ENCODE data around the gene MYOD1.

DNA sequence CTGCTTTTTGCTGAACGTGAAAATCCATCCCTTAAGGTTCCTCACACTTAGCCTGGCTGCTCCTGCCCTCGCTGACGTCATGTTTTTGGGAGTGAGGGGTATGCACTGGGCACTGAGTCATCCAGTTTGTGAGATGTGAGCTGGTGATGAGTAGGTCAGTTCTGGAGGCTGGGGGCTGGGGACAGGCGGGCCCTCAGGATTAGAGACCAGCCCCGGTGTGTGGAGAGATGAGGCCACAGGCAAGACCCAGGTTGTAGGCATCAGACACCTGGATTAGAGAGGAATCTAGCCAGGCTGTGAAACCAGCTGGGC is 24.4 kb downstream of the MYOD1 start:
- TF ChIP-seq EZH2 (IDR thresholded peaks at IDR 0.05): no peak
- TF ChIP-seq, protein P1, sequence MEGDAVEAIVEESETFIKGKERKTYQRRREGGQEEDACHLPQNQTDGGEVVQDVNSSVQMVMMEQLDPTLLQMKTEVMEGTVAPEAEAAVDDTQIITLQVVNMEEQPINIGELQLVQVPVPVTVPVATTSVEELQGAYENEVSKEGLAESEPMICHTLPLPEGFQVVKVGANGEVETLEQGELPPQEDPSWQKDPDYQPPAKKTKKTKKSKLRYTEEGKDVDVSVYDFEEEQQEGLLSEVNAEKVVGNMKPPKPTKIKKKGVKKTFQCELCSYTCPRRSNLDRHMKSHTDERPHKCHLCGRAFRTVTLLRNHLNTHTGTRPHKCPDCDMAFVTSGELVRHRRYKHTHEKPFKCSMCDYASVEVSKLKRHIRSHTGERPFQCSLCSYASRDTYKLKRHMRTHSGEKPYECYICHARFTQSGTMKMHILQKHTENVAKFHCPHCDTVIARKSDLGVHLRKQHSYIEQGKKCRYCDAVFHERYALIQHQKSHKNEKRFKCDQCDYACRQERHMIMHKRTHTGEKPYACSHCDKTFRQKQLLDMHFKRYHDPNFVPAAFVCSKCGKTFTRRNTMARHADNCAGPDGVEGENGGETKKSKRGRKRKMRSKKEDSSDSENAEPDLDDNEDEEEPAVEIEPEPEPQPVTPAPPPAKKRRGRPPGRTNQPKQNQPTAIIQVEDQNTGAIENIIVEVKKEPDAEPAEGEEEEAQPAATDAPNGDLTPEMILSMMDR (IDR thresholded peaks at IDR 0.05): no peak
- no peak for TF ChIP-seq EZH2phosphoT487 (IDR thresholded peaks at IDR 0.05)
